Lower lobe of right lung (tissue), 2 donors: ENCODE data around the gene ALDH1L1. TPM values are rescaled to one million over a fixed set of nuclear protein-coding genes. Genes with fewer than 3 reads are reported as not detected.

Source experiments
- ATAC-seq, 2 donors: fragments of 200-7000 bp; cut with Tn5 transposase; one replicate each; pipeline ENCODE4 v1.9.1; 2020 to 2022; ENCODE audit warnings: mild to moderate bottlenecking in 2 of 2, moderate library complexity in 2 of 2
- DNase-seq: peaks from one replicate; pipeline ENCODE4 v3.0.0-alpha.2; 2020
- H3K27ac ChIP-seq: fragments of 200-600 bp; one replicate; pipeline ENCODE4 v1.8.0; 2022
- H3K27me3 ChIP-seq: fragments of 200-600 bp; one replicate; pipeline ENCODE4 v1.8.0; 2022; ENCODE audit warnings: low read depth
- H3K36me3 ChIP-seq: fragments of 200-600 bp; one replicate; pipeline ENCODE4 v1.8.0; 2022; ENCODE audit warnings: mild to moderate bottlenecking
- H3K4me1 ChIP-seq: fragments of 200-600 bp; one replicate; pipeline ENCODE4 v1.8.0; 2022
- H3K4me3 ChIP-seq: fragments of 200-600 bp; one replicate; pipeline ENCODE4 v1.8.0; 2022; ENCODE audit warnings: mild to moderate bottlenecking
- H3K9me3 ChIP-seq: fragments of 200-600 bp; one replicate; pipeline ENCODE4 v1.8.0; 2022
- CTCF ChIP-seq: fragments of 200-600 bp; IDR thresholded peaks from one replicate; pipeline ENCODE4 v1.8.0; 2022; ENCODE audit warnings: antibody characterized with exemption, mild to moderate bottlenecking
- intact Hi-C: fragments of 100-400 bp; cut with DNase I; formaldehyde crosslinking; loops from one replicate; pipeline ENCODE4 v1.11.0; 2022
- total RNA-seq: library from RNA; stranded (reverse); fragmentation: NEBNext Ultra II Directional; extraction: Animal tissue kit (Norgen Biotek cat#: 25700); gene quantifications from one replicate; pipeline ENCODE4 v1.2.1, GENCODE V29; 2021
- donor health status: DM: no; HTN: yes; CAD: no; lungs with severe emphysema.

The ALDH1L1 gene
- total RNA-seq, 1 donor from 2014 or later = 2.8 TPM

- no peak for TF ChIP-seq CTCF
- H3K4me3 ChIP-seq = no peak overlapping the region
- peak; percentile 38 for DNase-seq
- H3K27me3 ChIP-seq = no peaks in the 10 kb centered on the region
- H3K36me3 ChIP-seq = no peaks in the 10 kb centered on the region
- no peak overlapping the region for H3K27ac ChIP-seq
- intact Hi-C loops = no loop called here
- peaks cover 9% of the 10 kb centered on the region for H3K4me1 ChIP-seq
- ATAC-seq = no peak
- H3K9me3 ChIP-seq = no peaks in the 10 kb centered on the region
These were observed 52.9 kb downstream of the ALDH1L1 start for GRCh38 chr3:126127452-126127851.

GRCh38 chr3:126126811-126127431 is 53.5 kb downstream of the ALDH1L1 start:
- Histone ChIP-seq H3K27me3 (no peaks in the 10 kb centered on the region), H3K4me3 (no peak overlapping the region), H3K4me1 (peaks cover 9% of the 10 kb centered on the region), H3K9me3 (no peaks in the 10 kb centered on the region), H3K36me3 (no peaks in the 10 kb centered on the region), H3K27ac (no peak overlapping the region)
- no peak for ATAC-seq
- peak; percentile 34 for DNase-seq
- TF ChIP-seq CTCF = no peak
- intact Hi-C loops = no loop called here

GRCh38 chr3:126126286-126126685 is 54.1 kb downstream of the ALDH1L1 start:
- H3K36me3 ChIP-seq = no peaks in the 10 kb centered on the region
- H3K27ac ChIP-seq = no peak overlapping the region
- H3K4me3 ChIP-seq = no peak overlapping the region
- no peaks in the 10 kb centered on the region for H3K9me3 ChIP-seq
- peaks cover 9% of the 10 kb centered on the region for H3K4me1 ChIP-seq
- TF ChIP-seq CTCF = no peak
- DNase-seq = peak; percentile 28
- no peak for ATAC-seq
- intact Hi-C loops = no loop called here
- H3K27me3 ChIP-seq = no peaks in the 10 kb centered on the region

GRCh38 chr3:126125781-126126251 is 54.6 kb downstream of the ALDH1L1 start:
- Histone ChIP-seq H3K27ac (no peak overlapping the region), H3K4me1 (peaks cover 9% of the 10 kb centered on the region), H3K36me3 (no peaks in the 10 kb centered on the region), H3K27me3 (no peaks in the 10 kb centered on the region), H3K4me3 (no peak overlapping the region), H3K9me3 (no peaks in the 10 kb centered on the region)
- no peak for TF ChIP-seq CTCF
- DNase-seq (peak; percentile 6), ATAC-seq (no peak)
- intact Hi-C loops = no loop called here

GRCh38 chr3:126125341-126125740 is 55.0 kb downstream of the ALDH1L1 start:
- ATAC-seq (no peak), DNase-seq (peak; percentile 18)
- no peaks in the 10 kb centered on the region for H3K27me3 ChIP-seq
- H3K27ac ChIP-seq = no peak overlapping the region
- H3K4me1 ChIP-seq = peaks cover 9% of the 10 kb centered on the region
- H3K36me3 ChIP-seq = no peaks in the 10 kb centered on the region
- no peaks in the 10 kb centered on the region for H3K9me3 ChIP-seq
- intact Hi-C loops = no loop called here
- H3K4me3 ChIP-seq = no peak overlapping the region
- TF ChIP-seq CTCF = no peak
